Measurements from ENCODE around the gene CRIM1.

GRCh38 chr2:36396878-36397539, 41.4 kb downstream of the CRIM1 start:
- TF ChIP-seq CTCF (IDR thresholded peaks at IDR 0.05) = no peak
- TF ChIP-seq POLR2A (IDR thresholded peaks at IDR 0.05) = no peak
- no peak for TF ChIP-seq EP300 (IDR thresholded peaks at IDR 0.05)

Measured in tibial nerve (tissue), 4 donors.